OCI-LY7 (cell line): ENCODE results near the gene SYNM. TPM values are rescaled to one million over a fixed set of nuclear protein-coding genes. Genes with fewer than 3 reads are reported as not detected.

Experiments used
- BruUV-seq: library from RNA; stranded (reverse); fragments of 400-500 nt; replicated peaks from 2 replicates; lab custom pipeline; 2021; lab: Mats Ljungman, UMichigan
- CTCF ChIA-PET: fragments of 300-600 bp; sonication (Branson Sonifier 250); formaldehyde crosslinking; loops from one replicate; lab custom pipeline; 2022; ENCODE audit warnings: antibody characterized with exemption; ENCODE audit not compliant: unreplicated experiment; lab: Charles Lee
- POLR2A ChIA-PET: fragments of 300-600 bp; sonication (Branson Sonifier 250); formaldehyde crosslinking; loops from one replicate; lab custom pipeline; 2022; ENCODE audit warnings: antibody characterized with exemption; lab: Charles Lee
- DNase-seq: peaks from one replicate; pipeline ENCODE4 v3.0.0-alpha.2; 2015; ENCODE audit warnings: low spot score
- H2AFZ ChIP-seq: fragments of 200-600 bp; sonication (generic), shearing (Covaris generic); 2 replicates; pipeline ENCODE4 v1.6.1; 2014; ENCODE audit warnings: mild to moderate bottlenecking, antibody characterized with exemption, low read length, moderate library complexity
- H3K27ac ChIP-seq: fragments of 200-600 bp; sonication (generic); 2 replicates; pipeline ENCODE4 v1.5.1; 2014; ENCODE audit warnings: mixed run types, low read depth, mild to moderate bottlenecking, moderate library complexity, low read length, inconsistent platforms; ENCODE audit not compliant: poor library complexity, severe bottlenecking
- H3K36me3 ChIP-seq: fragments of 200-600 bp; sonication (generic); 2 replicates; pipeline ENCODE4 v1.6.1; 2014; ENCODE audit warnings: mild to moderate bottlenecking, antibody characterized with exemption, low read length, moderate library complexity, mixed read lengths; ENCODE audit not compliant: insufficient read depth
- H3K4me1 ChIP-seq: fragments of 200-600 bp; sonication (generic); 2 replicates; pipeline ENCODE4 v1.5.1; 2014; ENCODE audit warnings: mild to moderate bottlenecking, low read length; ENCODE audit not compliant: insufficient read depth, poor library complexity, severe bottlenecking
- H3K4me2 ChIP-seq: fragments of 200-600 bp; sonication (generic); 2 replicates; pipeline ENCODE4 v1.6.1; 2014; ENCODE audit warnings: mild to moderate bottlenecking, low read length
- H3K4me3 ChIP-seq: fragments of 200-600 bp; sonication (generic); 2 replicates; pipeline ENCODE4 v1.5.1; 2014; ENCODE audit warnings: mild to moderate bottlenecking, low read depth, low read length; ENCODE audit not compliant: poor library complexity, severe bottlenecking
- H3K79me2 ChIP-seq: fragments of 200-600 bp; sonication (generic); 2 replicates; pipeline ENCODE4 v1.6.1; 2016; ENCODE audit warnings: low read depth, mild to moderate bottlenecking, low read length, moderate library complexity, mixed read lengths; ENCODE audit not compliant: insufficient read depth
- H3K9me2 ChIP-seq: fragments of 200-600 bp; sonication (generic); 2 replicates; pipeline ENCODE4 v1.6.1; 2016; ENCODE audit warnings: mild to moderate bottlenecking, low read length, mixed read lengths; ENCODE audit not compliant: insufficient read depth
- H3K9me3 ChIP-seq: fragments of 200-600 bp; sonication (generic); 2 replicates; pipeline ENCODE4 v1.6.1; 2014; ENCODE audit warnings: mild to moderate bottlenecking, mixed run types, low read length, mixed read lengths
- H4K20me1 ChIP-seq: fragments of 200-600 bp; sonication (generic); 2 replicates; pipeline ENCODE4 v1.6.1; 2014; ENCODE audit warnings: mild to moderate bottlenecking, antibody characterized with exemption, low read length, moderate library complexity, mixed read lengths; ENCODE audit not compliant: insufficient read depth
- EZH2phosphoT487 ChIP-seq: fragments of 200-600 bp; sonication (generic); IDR thresholded peaks from 2 replicates; pipeline ENCODE4 v1.6.1; 2018; ENCODE audit warnings: low read depth, borderline replicate concordance, mild to moderate bottlenecking, mixed run types, antibody characterized with exemption, low read length, moderate library complexity, mixed read lengths
- intact Hi-C: fragments of 100-400 bp; cut with micrococcal nuclease; formaldehyde crosslinking; loops from one replicate; pipeline ENCODE4 v1.10.0; 2022; ENCODE audit not compliant: unreplicated experiment
- total RNA-seq, 2 experiments: library from RNA; depleted of rRNA in 1 of 2; stranded (reverse); fragments of >200 nt in 1 of 2; shearing (Covaris generic) in 1 of 2; gene quantifications; 2 replicates each; pipeline ENCODE4 v1.2.3, GENCODE V29; 2014 to 2022
- TF ChIP-seq, protein P1 (sequence below): fragments of 200-600 bp; sonication (generic); conservative IDR thresholded peaks from 2 replicates; pipeline ENCODE4 v1.5.1; 2014; ENCODE audit warnings: mild to moderate bottlenecking, antibody characterized with exemption, low read length, moderate library complexity, mixed read lengths

The SYNM gene
- total RNA-seq, 2 experiments from 2014 or later: 0.08 to 0.41 TPM

GRCh38 chr15:99068186-99068585, 36.7 kb upstream of the SYNM start:
- POLR2A ChIA-PET: no interaction called here
- Histone ChIP-seq H3K4me3 (no peak overlapping the region), H3K9me3 (no peaks in the 10 kb centered on the region), H3K36me3 (no peaks in the 10 kb centered on the region), H3K79me2 (no peaks in the 10 kb centered on the region), H3K4me1 (no peaks in the 10 kb centered on the region), H2AFZ (no peak overlapping the region), H3K9me2 (no peaks in the 10 kb centered on the region), H3K27ac (no peak overlapping the region), H3K4me2 (no peak overlapping the region), H4K20me1 (no peaks in the 10 kb centered on the region)
- CTCF ChIA-PET: no interaction called here
- TF ChIP-seq, protein P1, sequence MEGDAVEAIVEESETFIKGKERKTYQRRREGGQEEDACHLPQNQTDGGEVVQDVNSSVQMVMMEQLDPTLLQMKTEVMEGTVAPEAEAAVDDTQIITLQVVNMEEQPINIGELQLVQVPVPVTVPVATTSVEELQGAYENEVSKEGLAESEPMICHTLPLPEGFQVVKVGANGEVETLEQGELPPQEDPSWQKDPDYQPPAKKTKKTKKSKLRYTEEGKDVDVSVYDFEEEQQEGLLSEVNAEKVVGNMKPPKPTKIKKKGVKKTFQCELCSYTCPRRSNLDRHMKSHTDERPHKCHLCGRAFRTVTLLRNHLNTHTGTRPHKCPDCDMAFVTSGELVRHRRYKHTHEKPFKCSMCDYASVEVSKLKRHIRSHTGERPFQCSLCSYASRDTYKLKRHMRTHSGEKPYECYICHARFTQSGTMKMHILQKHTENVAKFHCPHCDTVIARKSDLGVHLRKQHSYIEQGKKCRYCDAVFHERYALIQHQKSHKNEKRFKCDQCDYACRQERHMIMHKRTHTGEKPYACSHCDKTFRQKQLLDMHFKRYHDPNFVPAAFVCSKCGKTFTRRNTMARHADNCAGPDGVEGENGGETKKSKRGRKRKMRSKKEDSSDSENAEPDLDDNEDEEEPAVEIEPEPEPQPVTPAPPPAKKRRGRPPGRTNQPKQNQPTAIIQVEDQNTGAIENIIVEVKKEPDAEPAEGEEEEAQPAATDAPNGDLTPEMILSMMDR: no peak
- no peak for TF ChIP-seq EZH2phosphoT487
- intact Hi-C loops: no loop called here
- no peak for DNase-seq
- BruUV-seq: no TSS peak

- Histone ChIP-seq H3K9me2 (no peaks in the 10 kb centered on the region), H3K36me3 (no peaks in the 10 kb centered on the region), H4K20me1 (no peaks in the 10 kb centered on the region), H2AFZ (no peak overlapping the region), H3K4me1 (no peaks in the 10 kb centered on the region), H3K79me2 (no peaks in the 10 kb centered on the region), H3K27ac (no peak overlapping the region), H3K9me3 (no peaks in the 10 kb centered on the region), H3K4me2 (no peak overlapping the region), H3K4me3 (no peak overlapping the region)
- TF ChIP-seq EZH2phosphoT487: no peak
- TF ChIP-seq, protein P1: no peak
- intact Hi-C loops: no loop called here
- ChIA-PET CTCF (no interaction called here), POLR2A (no interaction called here)
- no TSS peak for BruUV-seq
- DNase-seq: no peak
Measured at GRCh38 chr15:99070208-99070607, 34.7 kb upstream of the SYNM start.

DNA sequence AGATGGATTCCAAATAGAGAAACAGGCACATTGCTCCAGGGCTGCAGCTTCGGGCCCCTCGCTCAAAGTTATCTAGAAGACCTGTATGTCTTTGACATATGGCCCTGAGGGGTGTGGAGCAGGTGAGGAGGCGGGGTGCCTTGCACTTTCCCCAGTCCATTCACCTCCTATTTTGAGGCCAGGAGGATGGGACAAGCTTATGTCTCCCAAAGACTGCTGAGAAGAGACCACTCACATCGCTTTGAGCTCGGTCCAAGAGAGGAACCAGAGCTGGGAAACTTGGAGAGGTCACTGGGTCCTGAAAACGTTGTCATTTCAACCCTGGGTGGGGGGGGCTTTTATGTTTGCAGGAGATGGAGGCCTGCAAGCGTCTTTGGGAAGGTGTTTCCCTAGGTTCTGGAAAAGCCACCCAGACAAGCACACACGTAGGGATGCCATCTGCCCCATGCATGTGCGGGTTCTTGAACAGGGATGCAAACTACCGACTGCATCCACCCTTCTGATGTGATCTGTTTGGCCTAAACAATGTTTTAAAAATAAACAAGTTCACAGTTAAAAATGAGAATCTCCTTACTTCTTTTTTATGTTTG, 33.7 kb upstream of the SYNM start:
- TF ChIP-seq, protein P1: no peak
- no peak for TF ChIP-seq EZH2phosphoT487
- BruUV-seq: no TSS peak
- H3K4me1 ChIP-seq: peaks cover 3% of the 10 kb centered on the region
- DNase-seq: no peak
- intact Hi-C loops: no loop called here
- no peak overlapping the region for H3K27ac ChIP-seq
- ChIA-PET CTCF (no interaction called here), POLR2A (interaction anchor here (0.6 kb wide), 1 partner anchor 14 kb away, joined by 5 read pairs; no protein-coding TSS in a partner anchor)
- no peak overlapping the region for H3K4me3 ChIP-seq
- no peak overlapping the region for H2AFZ ChIP-seq
- no peaks in the 10 kb centered on the region for H3K36me3 ChIP-seq
- H3K4me2 ChIP-seq: no peak overlapping the region
- H3K9me3 ChIP-seq: no peaks in the 10 kb centered on the region
- H3K79me2 ChIP-seq: no peaks in the 10 kb centered on the region
- H4K20me1 ChIP-seq: no peaks in the 10 kb centered on the region
- no peaks in the 10 kb centered on the region for H3K9me2 ChIP-seq
